GM10248 (cell line): Measurements from ENCODE around the gene GSN.

Experiments
- CTCF ChIA-PET: fragments of 300-600 bp; sonication (Branson Sonifier 250); formaldehyde crosslinking; extraction: SDS; loops from one replicate; lab custom pipeline; 2021; ENCODE audit warnings: antibody characterized with exemption; lab: Yijun Ruan, JAX
- POLR2A ChIA-PET: fragments of 350-650 bp; sonication (Branson Sonifier 250); formaldehyde crosslinking; extraction: SDS; loops from one replicate; lab custom pipeline; 2020; ENCODE audit warnings: antibody characterized with exemption; lab: Yijun Ruan, JAX
- DNase-seq: peaks from one replicate; pipeline ENCODE4 v3.0.0; 2012; ENCODE audit errors: extremely low spot score
- CTCF ChIP-seq: IDR thresholded peaks from 2 replicates; pipeline ENCODE4 v1.5.1; 2012; ENCODE audit warnings: mild to moderate bottlenecking, low read depth; ENCODE audit errors: extremely low read depth, missing control alignments, control extremely low read depth

Gene GSN

GRCh38 chr9:121297389-121297788 lies 29.4 kb downstream of the GSN start:
- ChIA-PET POLR2A (no interaction called here), CTCF (interaction anchor here (1.2 to 4.2 kb wide), 4 partner anchors 16 to 82 kb away, joined by 3 to 23 read pairs (median 7); no protein-coding TSS in a partner anchor)
- no peak for DNase-seq
- no peak for TF ChIP-seq CTCF

- POLR2A ChIA-PET, result no interaction called here
- no peak for DNase-seq
- CTCF ChIA-PET, result interaction anchor here (1.0 to 4.2 kb wide), 6 partner anchors 16 to 101 kb away, joined by 3 to 23 read pairs (median 4); no protein-coding TSS in a partner anchor
- no peak for TF ChIP-seq CTCF
Observed at GRCh38 chr9:121298016-121298538, 30.1 kb downstream of the GSN start.

GRCh38 chr9:121298689-121299466 lies 30.9 kb downstream of the GSN start:
- no peak for DNase-seq
- ChIA-PET POLR2A (no interaction called here), CTCF (interaction anchor here (0.8 to 4.2 kb wide), 6 partner anchors 20 to 544 kb away, joined by 3 to 23 read pairs (median 4); no protein-coding TSS in a partner anchor)
- TF ChIP-seq CTCF, result no peak

GRCh38 chr9:121299467-121300282 lies 31.7 kb downstream of the GSN start:
- POLR2A ChIA-PET, result no interaction called here
- DNase-seq, result peak; percentile 56
- TF ChIP-seq CTCF, result no peak
- CTCF ChIA-PET, result interaction anchor here (0.7 to 4.2 kb wide), 7 partner anchors 18 to 544 kb away, joined by 3 to 23 read pairs (median 4); no protein-coding TSS in a partner anchor

GRCh38 chr9:121300283-121301119 lies 32.5 kb downstream of the GSN start:
- ChIA-PET POLR2A (no interaction called here), CTCF (interaction anchor here (0.7 to 1.0 kb wide), 2 partner anchors 17 to 23 kb away, joined by 3 read pairs; no protein-coding TSS in a partner anchor)
- TF ChIP-seq CTCF, result no peak
- no peak for DNase-seq
